HCT116 (cell line): ENCODE results near the gene PRELID2. TPM values are rescaled to one million over a fixed set of nuclear protein-coding genes. Genes with fewer than 3 reads are reported as not detected.

Experiments
- ATAC-seq: fragments of 200-7000 bp; cut with Tn5 transposase; 2 replicates; pipeline ENCODE4 v1.9.1; 2020; ENCODE audit warnings: mild to moderate bottlenecking, moderate library complexity
- BruUV-seq: library from RNA; stranded (reverse); fragments of 400-500 nt; replicated peaks from 2 replicates; lab custom pipeline; 2021; lab: Mats Ljungman, UMichigan
- CTCF ChIA-PET: fragments of 300-600 bp; sonication (Branson Sonifier 250); formaldehyde crosslinking; loops from one replicate; lab custom pipeline; 2021; ENCODE audit warnings: antibody characterized with exemption; lab: Charles Lee
- POLR2A ChIA-PET: fragments of 300-600, 350-600 bp; sonication (Branson Sonifier 250); formaldehyde crosslinking; loops from one replicate; lab custom pipeline; 2021; ENCODE audit warnings: antibody characterized with exemption; lab: Charles Lee
- RAD21 ChIA-PET, 2 experiments: fragments of 300-600 bp; sonication (Branson Sonifier 250); formaldehyde crosslinking; loops; one replicate each; lab custom pipeline; 2023; ENCODE audit warnings: low total read pairs in 2 of 2; ENCODE audit not compliant: uncharacterized antibody in 2 of 2, unreplicated experiment in 2 of 2, low non-redundant PET in 1 of 2; lab: Charles Lee
- DNase-seq: peaks from one replicate; pipeline ENCODE4 v3.0.0-alpha.2; 2010; ENCODE audit warnings: low read depth, low spot score
- H2AFZ ChIP-seq: fragments of 200-600 bp; shearing (Covaris generic), sonication (generic); 2 replicates; pipeline ENCODE4 v1.6.1; 2017; ENCODE audit warnings: low read depth, mixed run types, mixed read lengths, antibody characterized with exemption, low read length; ENCODE audit not compliant: poor library complexity, severe bottlenecking
- H3K27ac ChIP-seq: 2 replicates; pipeline ENCODE4 v1.5.1; 2012; ENCODE audit warnings: low read depth, low read length
- H3K27me3 ChIP-seq: fragments of 200-600 bp; sonication (generic); 2 replicates; pipeline ENCODE4 v1.6.1; 2016; ENCODE audit warnings: mixed run types, low read length, mixed read lengths; ENCODE audit not compliant: insufficient read depth
- H3K36me3 ChIP-seq, 2 experiments: fragments of 200-500 bp in 1 of 2; fragments of 200-600 bp in 1 of 2; sonication (Bioruptor generic) in 1 of 2; sonication (generic) in 1 of 2; 2 replicates each; pipeline versions ENCODE4 v1.5.1 to v1.6.1; 2014 to 2016; ENCODE audit warnings: low read length in 2 of 2, inconsistent platforms in 1 of 2, mixed read lengths in 1 of 2, mixed run types in 1 of 2; ENCODE audit not compliant: insufficient read depth in 2 of 2, control insufficient read depth in 1 of 2
- H3K4me1 ChIP-seq, 2 experiments: fragments of 200-600 bp in 1 of 2; sonication (generic) in 1 of 2; 2 replicates each; pipeline versions ENCODE4 v1.5.1 to v1.6.1; 2012 to 2017; ENCODE audit warnings: low read length in 2 of 2, inconsistent platforms in 1 of 2, mild to moderate bottlenecking in 1 of 2, mixed read lengths in 1 of 2, mixed run types in 1 of 2, moderate library complexity in 1 of 2; ENCODE audit not compliant: insufficient read depth in 2 of 2, control insufficient read depth in 1 of 2
- H3K4me2 ChIP-seq: fragments of 200-600 bp; sonication (generic); 2 replicates; pipeline ENCODE4 v1.6.1; 2017; ENCODE audit warnings: mixed run types, low read length, mixed read lengths
- H3K4me3 ChIP-seq, 2 experiments: fragments of 200-600 bp in 1 of 2; sonication (generic) in 1 of 2; replicated peaks in 1 of 2; 2 replicates each; pipeline ENCODE4 v1.5.1; 2011 to 2016; ENCODE audit warnings: low read length in 2 of 2, control low read depth in 1 of 2, low read depth in 1 of 2, mild to moderate bottlenecking in 1 of 2, mixed read lengths in 1 of 2, mixed run types in 1 of 2
- H3K79me2 ChIP-seq: fragments of 200-600 bp; sonication (generic); 2 replicates; pipeline ENCODE4 v1.6.1; 2017; ENCODE audit warnings: mild to moderate bottlenecking, mixed run types, low read length, moderate library complexity, mixed read lengths; ENCODE audit not compliant: insufficient read depth
- H3K9ac ChIP-seq: fragments of 200-600 bp; sonication (generic); 2 replicates; pipeline ENCODE4 v1.6.1; 2016; ENCODE audit warnings: low read length, mixed read lengths
- H3K9me2 ChIP-seq: fragments of 200-600 bp; sonication (generic), shearing (Covaris generic); 2 replicates; pipeline ENCODE4 v1.6.1; 2017; ENCODE audit warnings: mixed run types, mild to moderate bottlenecking, moderate library complexity; ENCODE audit not compliant: insufficient read depth
- H3K9me3 ChIP-seq, 2 experiments: fragments of 200-500 bp in 1 of 2; fragments of 200-600 bp in 1 of 2; sonication (Bioruptor generic) in 1 of 2; sonication (generic) in 1 of 2; 2 replicates each; pipeline ENCODE4 v1.6.1; 2014 to 2017; ENCODE audit warnings: low read length in 2 of 2, mixed read lengths in 2 of 2, inconsistent platforms in 1 of 2, low read depth in 1 of 2, mild to moderate bottlenecking in 1 of 2, mixed run types in 1 of 2, moderate library complexity in 1 of 2; ENCODE audit not compliant: control insufficient read depth in 1 of 2, insufficient read depth in 1 of 2
- H4K20me1 ChIP-seq: fragments of 200-600 bp; sonication (generic), shearing (Covaris generic); 2 replicates; pipeline ENCODE4 v1.6.1; 2017; ENCODE audit warnings: mixed run types, mild to moderate bottlenecking, moderate library complexity; ENCODE audit not compliant: insufficient read depth
- CEBPB ChIP-seq: IDR thresholded peaks from 2 replicates; pipeline ENCODE4 v1.6.1; 2012; ENCODE audit warnings: low read depth
- ELF1 ChIP-seq: IDR thresholded peaks from 2 replicates; pipeline ENCODE4 v1.6.1; 2012; ENCODE audit warnings: low read depth, borderline replicate concordance
- FOSL1 ChIP-seq: IDR thresholded peaks from 2 replicates; pipeline ENCODE4 v1.6.1; 2012; ENCODE audit warnings: low read depth
- JUND ChIP-seq: IDR thresholded peaks from 2 replicates; pipeline ENCODE4 v1.6.1; 2012
- RAD21 ChIP-seq: IDR thresholded peaks from 2 replicates; pipeline ENCODE4 v1.6.1; 2012; ENCODE audit warnings: low read depth, mild to moderate bottlenecking
- SP1 ChIP-seq: IDR thresholded peaks from 2 replicates; pipeline ENCODE4 v1.6.1; 2012; ENCODE audit warnings: low read depth
- SRF ChIP-seq: IDR thresholded peaks from 2 replicates; pipeline ENCODE4 v1.6.1; 2012; ENCODE audit warnings: low read depth
- YY1 ChIP-seq: IDR thresholded peaks from 2 replicates; pipeline ENCODE4 v1.6.1; 2011; ENCODE audit warnings: low read length, low read depth, moderate library complexity, mild to moderate bottlenecking; ENCODE audit not compliant: insufficient replicate concordance; ENCODE audit errors: extremely low read depth
- ZBTB33 ChIP-seq: IDR thresholded peaks from 2 replicates; pipeline ENCODE4 v1.6.1; 2011; ENCODE audit warnings: mild to moderate bottlenecking, low read length, moderate library complexity; ENCODE audit not compliant: insufficient replicate concordance; ENCODE audit errors: extremely low read depth
- ZNF274 ChIP-seq: fragments of 200-500 bp; sonication (Bioruptor generic); IDR thresholded peaks from 2 replicates; pipeline ENCODE4 v1.6.1; 2014; ENCODE audit warnings: mild to moderate bottlenecking, low read depth, low read length, inconsistent platforms
- intact Hi-C: fragments of 100-400 bp; cut with micrococcal nuclease; formaldehyde crosslinking; loops from 2 replicates; pipeline ENCODE4 v1.10.0; 2022
- total RNA-seq: library from RNA; stranded (reverse); gene quantifications from one replicate; pipeline ENCODE4 v1.2.1, GENCODE V29; 2021; ENCODE audit not compliant: unreplicated experiment
- TF ChIP-seq, protein P1 (sequence below): IDR thresholded peaks from 2 replicates; pipeline ENCODE4 v1.6.1; 2012

PRELID2 gene
- total RNA-seq, 1 experiment from 2014 or later = 20.1 TPM

GRCh38 chr5:145859453-145859852 lies 24.3 kb upstream of the PRELID2 start:
- H4K20me1 ChIP-seq = no peaks in the 10 kb centered on the region
- H3K27ac ChIP-seq = no peak overlapping the region
- ChIA-PET RAD21 (no interaction called here), CTCF (interaction anchor here (1.8 kb wide), 1 partner anchor 29 kb away, joined by 4 read pairs; no protein-coding TSS in a partner anchor), POLR2A (no interaction called here)
- H3K4me2 ChIP-seq = no peak overlapping the region
- no TSS peak for BruUV-seq
- no peak overlapping the region for H3K9ac ChIP-seq
- intact Hi-C loops = no loop called here
- H3K4me1 ChIP-seq = peaks cover 8 to 18% of the 10 kb centered on the region in 2 experiments
- H3K36me3 ChIP-seq = no peaks in the 10 kb centered on the region
- ATAC-seq (no peak), DNase-seq (no peak)
- TF ChIP-seq FOSL1 (no peak), ZBTB33 (no peak)
- no peaks in the 10 kb centered on the region for H3K79me2 ChIP-seq
- H3K9me2 ChIP-seq = no peaks in the 10 kb centered on the region
- H2AFZ ChIP-seq = peak overlapping the region; percentile 12
- no peaks in the 10 kb centered on the region for H3K9me3 ChIP-seq
- H3K4me3 ChIP-seq = no peak overlapping the region
- no peaks in the 10 kb centered on the region for H3K27me3 ChIP-seq

DNA sequence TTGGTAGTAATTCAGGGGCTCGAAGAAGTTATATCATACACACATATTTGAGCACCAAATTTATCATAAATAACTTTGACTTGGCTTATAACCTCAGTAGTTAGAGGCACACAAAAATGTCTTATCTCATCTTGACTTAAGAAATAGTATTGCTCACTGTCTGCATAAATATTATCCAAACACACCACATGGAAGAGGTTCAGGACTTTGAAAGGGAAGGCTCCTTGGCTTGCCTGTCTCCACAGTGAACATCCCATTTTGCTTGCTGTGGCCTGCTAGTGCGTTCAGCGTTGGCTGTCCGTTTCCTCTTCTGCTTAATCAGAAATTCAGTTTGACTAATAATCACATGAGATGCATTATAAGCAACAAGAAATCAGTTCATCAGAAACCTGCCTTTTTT lies 23.8 kb upstream of the PRELID2 start:
- ChIA-PET RAD21 (no interaction called here), POLR2A (no interaction called here), CTCF (no interaction called here)
- intact Hi-C loops = no loop called here
- Histone ChIP-seq H3K4me1 (peaks cover 12 to 23% of the 10 kb centered on the region in 2 experiments), H3K9me3 (no peaks in the 10 kb centered on the region), H3K36me3 (no peaks in the 10 kb centered on the region), H4K20me1 (no peaks in the 10 kb centered on the region), H3K9ac (no peak overlapping the region), H2AFZ (no peak overlapping the region), H3K9me2 (no peaks in the 10 kb centered on the region), H3K4me2 (no peak overlapping the region), H3K4me3 (no peak overlapping the region), H3K27me3 (no peaks in the 10 kb centered on the region), H3K27ac (no peak overlapping the region), H3K79me2 (no peaks in the 10 kb centered on the region)
- no peak for ATAC-seq
- DNase-seq = no peak
- no TSS peak for BruUV-seq
- TF ChIP-seq YY1 (no peak), RAD21 (no peak), ELF1 (no peak), CEBPB (no peak), ZNF274 (no peak), JUND (no peak), SP1 (no peak), SRF (no peak)
- TF ChIP-seq, protein P1, sequence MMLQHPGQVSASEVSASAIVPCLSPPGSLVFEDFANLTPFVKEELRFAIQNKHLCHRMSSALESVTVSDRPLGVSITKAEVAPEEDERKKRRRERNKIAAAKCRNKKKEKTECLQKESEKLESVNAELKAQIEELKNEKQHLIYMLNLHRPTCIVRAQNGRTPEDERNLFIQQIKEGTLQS = no peak
